Gastrocnemius medialis (tissue), 4 donors: ENCODE results near the gene ABCC3. TPM values are rescaled to one million over a fixed set of nuclear protein-coding genes. Genes with fewer than 3 reads are reported as not detected.
A peak's percentile ranks its signal among the peaks of the same experiment; 100 is the strongest.
"Not testable (repeated sequence)": the region's sequence is repeated elsewhere in the genome, so short reads cannot be mapped to it uniquely, and the experiment has no call there.

Experiments
- ATAC-seq, 2 donors: fragments of 150-250 bp; one replicate each; pipeline ENCODE4 v1.9.1; 2016
- DNase-seq, 2 donors: peaks; one replicate each; pipeline ENCODE4 v3.0.0-alpha.2; 2019
- H3K27ac ChIP-seq, 4 donors: fragments of 200-600 bp; sonication (generic); 1 replicate in 1 of 4; 2 replicates in 3 of 4; pipeline ENCODE4 v1.5.1; 2016 to 2018; ENCODE audit warnings: mild to moderate bottlenecking in 2 of 4, moderate library complexity in 1 of 4
- H3K27me3 ChIP-seq, 3 donors: fragments of 200-600 bp; sonication (generic) in 2 of 3; 1 replicate in 1 of 3; 2 replicates in 2 of 3; pipeline versions ENCODE4 v1.5.1 to v1.6.0; 2016 to 2019; ENCODE audit warnings: mild to moderate bottlenecking in 1 of 3, moderate library complexity in 1 of 3
- H3K36me3 ChIP-seq, 2 donors: fragments of 200-600 bp; sonication (generic) in 1 of 2; one replicate each; pipeline ENCODE4 v1.5.1; 2017 to 2018
- H3K4me1 ChIP-seq, 2 donors: fragments of 200-600 bp; sonication (generic) in 1 of 2; one replicate each; pipeline ENCODE4 v1.5.1; 2016 to 2017; ENCODE audit warnings: mild to moderate bottlenecking in 2 of 2
- H3K4me3 ChIP-seq, 4 donors: fragments of 200-600 bp; sonication (generic) in 3 of 4; 1 replicate in 1 of 4; 2 replicates in 3 of 4; pipeline ENCODE4 v1.5.1; 2016 to 2019; ENCODE audit warnings: mild to moderate bottlenecking in 2 of 4
- H3K9me3 ChIP-seq, 3 donors: fragments of 200-600 bp; sonication (generic) in 2 of 3; 1 replicate in 1 of 3; 2 replicates in 2 of 3; pipeline ENCODE4 v1.5.1; 2016 to 2019
- CTCF ChIP-seq, 5 experiments: fragments of 450-650 bp in 3 of 5; fragments of 200-600 bp in 2 of 5; sonication (generic) in 2 of 5; IDR thresholded peaks in 4 of 5; conservative IDR thresholded peaks in 1 of 5; 1 replicate in 4 of 5; 2 replicates in 1 of 5; pipeline ENCODE4 v1.5.1; 2016 to 2019; ENCODE audit warnings: antibody characterized with exemption in 5 of 5, mild to moderate bottlenecking in 3 of 5, moderate library complexity in 3 of 5
- POLR2A ChIP-seq, 2 donors: fragments of 450-650 bp; IDR thresholded peaks; one replicate each; pipeline ENCODE4 v1.6.1; 2017; ENCODE audit warnings: antibody characterized with exemption in 2 of 2, mild to moderate bottlenecking in 2 of 2, moderate library complexity in 2 of 2
- in situ Hi-C, 4 donors: fragments of 200-750 bp; cut with MboI; loops; one replicate each; pipeline versions ENCODE4 v1.15.0 to v1.8.0; 2017; ENCODE audit warnings: low sequenced_read_pairs in 4 of 4
- intact Hi-C: fragments of 100-400 bp; cut with DNase I; formaldehyde crosslinking; loops from one replicate; pipeline ENCODE4 v1.15.1; 2023; ENCODE audit warnings: low total_unique reads
- total RNA-seq, 4 donors: library from RNA; depleted of rRNA; stranded (reverse); fragments of >200 nt; gene quantifications; one replicate each; pipeline versions ENCODE4 v1.1.0 to v1.2.3, GENCODE V29; 2016

Gene ABCC3
- total RNA-seq, 4 donors from 2014 or later, result 0.51 to 1.3 (median 0.76) TPM

DNA sequence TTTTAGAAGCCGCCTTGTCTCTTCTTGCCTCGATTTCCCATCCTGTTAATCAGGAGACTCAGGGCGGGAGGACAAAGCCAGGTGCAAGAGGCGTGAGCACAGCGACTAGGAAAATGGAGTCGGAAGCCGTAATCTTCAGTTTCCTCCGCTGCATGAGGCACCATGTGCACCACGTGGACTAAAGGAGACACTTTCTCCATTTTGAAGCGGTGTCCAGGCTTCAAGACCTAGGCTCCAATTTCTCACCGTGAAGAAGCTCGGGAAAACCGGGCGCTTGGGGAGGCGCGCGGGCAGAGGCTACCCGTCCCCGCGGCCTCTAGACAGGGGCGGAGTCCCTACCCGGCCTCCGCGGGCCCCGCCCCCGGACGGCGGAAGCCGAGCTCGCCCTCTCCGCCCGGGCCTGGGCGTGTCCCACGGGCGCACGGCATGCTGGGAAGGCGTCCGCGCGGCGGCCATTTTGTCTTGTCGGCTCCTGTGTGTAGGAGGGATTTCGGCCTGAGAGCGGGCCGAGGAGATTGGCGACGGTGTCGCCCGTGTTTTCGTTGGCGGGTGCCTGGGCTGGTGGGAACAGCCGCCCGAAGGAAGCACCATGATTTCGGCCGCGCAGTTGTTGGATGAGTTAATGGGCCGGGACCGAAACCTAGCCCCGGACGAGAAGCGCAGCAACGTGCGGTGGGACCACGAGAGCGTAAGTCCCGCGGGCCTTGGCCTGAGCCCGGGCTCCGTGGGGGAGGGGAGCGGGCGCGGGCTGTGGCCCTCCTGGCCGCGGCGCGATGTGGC, 84.7 kb downstream of the ABCC3 start, which contains the start of gene LUC7L3:
Gene LUC7L3 (plus strand): TSS at position 460 of the 780 bp plus-strand sequence. CDS start 130 bp downstream, at position 590.
- H3K27ac ChIP-seq, result peak within 1 kb of the TSS; percentile 92 to 98 (median 97)
- no peak for TF ChIP-seq CTCF (IDR thresholded peaks at IDR 0.05 in 4 of 5, conservative IDR thresholded peaks at IDR 0.05 in 1 of 5)
- TF ChIP-seq POLR2A (IDR thresholded peaks at IDR 0.05), result peak; percentile 87 to 88
- peak; percentile 96 for ATAC-seq
- intact Hi-C loops, result loop anchor here (1.0 to 5.0 kb wide), 2 partner anchors 11 to 932 kb away; partner anchors contain the start of gene KAT7
- H3K9me3 ChIP-seq, result no peaks in the 10 kb centered on the region
- DNase-seq, result peak; percentile 91
- H3K36me3 ChIP-seq, result no peaks in the 10 kb centered on the region
- in situ Hi-C loops, result loop anchor here in 1 of 4 donors (25.0 kb wide), 1 partner anchor 932 kb away; the partner anchor contains the start of gene KAT7
- peaks cover 37 to 40% of the 10 kb centered on the region in 2 donors for H3K4me1 ChIP-seq
- no peaks in the 10 kb centered on the region for H3K27me3 ChIP-seq
- peak within 1 kb of the TSS; percentile 76 to 98 (median 84) for H3K4me3 ChIP-seq

DNA sequence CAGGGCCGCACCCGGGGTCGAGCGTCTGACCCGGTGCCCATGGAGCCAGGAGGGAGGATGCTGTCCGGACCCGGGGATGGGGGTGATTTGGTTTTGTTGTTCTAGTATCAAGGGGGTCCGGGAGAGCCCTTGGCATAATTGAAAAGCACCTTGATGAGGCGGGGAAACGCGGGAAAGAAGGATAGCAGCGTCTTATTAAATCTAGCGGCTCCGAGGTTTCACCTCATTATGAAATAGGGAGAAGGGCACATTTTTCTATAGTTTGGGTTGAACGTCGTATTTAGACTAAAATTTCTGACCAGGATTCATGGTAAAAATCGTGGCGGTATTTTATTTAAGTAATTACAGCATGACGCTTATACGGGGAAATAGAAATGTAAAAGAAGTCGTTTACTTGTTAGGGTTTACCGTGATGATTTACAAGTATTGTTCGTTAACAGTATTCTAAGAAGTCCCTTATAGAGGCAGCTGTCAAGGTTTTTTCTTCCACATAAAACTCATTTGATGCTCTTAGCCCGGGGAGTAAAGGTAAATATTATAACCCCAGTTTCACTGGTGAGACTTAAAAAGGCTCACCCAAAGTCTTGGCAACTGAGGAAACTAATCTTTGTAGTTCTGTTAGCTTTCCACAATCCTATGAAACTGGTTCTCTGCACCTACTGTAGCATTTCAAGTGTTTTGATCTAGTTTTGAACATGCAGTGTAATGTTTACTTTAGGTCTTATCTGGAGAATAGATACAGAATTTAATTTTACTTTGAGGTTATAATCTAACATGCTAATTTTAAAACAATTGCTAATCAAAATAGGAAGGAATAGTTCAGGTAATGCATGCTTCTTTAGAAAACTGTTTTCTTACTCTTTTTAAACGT, 85.5 kb downstream of the ABCC3 start:
- intact Hi-C loops, result loop anchor here (1.0 to 5.0 kb wide), 2 partner anchors 12 to 933 kb away; partner anchors contain the start of gene KAT7
- no peak for DNase-seq

DNA sequence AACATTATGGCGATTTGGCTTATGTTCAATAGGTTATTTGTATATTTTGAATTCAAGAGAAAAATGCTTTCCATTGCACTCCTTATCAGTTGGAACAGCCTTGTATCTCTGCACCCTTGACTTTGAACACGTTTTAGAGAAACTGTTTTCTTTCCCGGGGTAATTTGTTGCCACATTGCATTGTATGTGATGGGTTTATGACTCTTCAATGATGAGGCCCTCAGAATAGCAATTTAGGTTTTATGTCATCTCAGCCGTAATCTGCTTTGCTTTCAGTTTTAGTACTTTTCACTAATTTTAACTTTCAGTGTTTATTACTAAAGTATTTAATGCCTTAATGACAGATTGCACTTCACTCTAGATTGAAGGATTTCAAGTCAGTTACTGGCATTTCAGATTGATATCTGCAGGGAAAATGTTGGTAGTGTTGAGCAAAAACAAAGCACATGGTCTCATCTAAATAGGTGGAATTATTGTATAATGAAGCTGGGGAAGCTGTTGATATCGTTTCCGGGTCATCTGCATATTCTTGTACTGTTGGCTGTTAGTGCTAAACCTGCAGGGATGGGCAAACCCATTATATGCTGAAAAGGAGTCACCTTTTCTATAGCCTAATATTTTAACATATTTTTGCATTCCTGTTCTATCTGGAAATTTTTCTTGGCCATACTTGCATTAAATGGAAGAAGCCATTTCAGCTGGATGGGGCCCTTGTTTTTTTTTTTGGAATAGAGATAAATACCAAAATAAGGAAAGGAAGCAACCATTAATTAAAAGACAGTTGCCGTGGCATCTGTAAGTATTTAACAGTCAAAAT, 86.7 kb downstream of the ABCC3 start:
- Histone ChIP-seq H3K4me1 (peaks cover 55 to 59% of the 10 kb centered on the region in 2 donors), H3K9me3 (no peaks in the 10 kb centered on the region), H3K27me3 (no peaks in the 10 kb centered on the region), H3K27ac (peak overlapping the region; percentile 92 to 98 (median 97)), H3K36me3 (no peaks in the 10 kb centered on the region), H3K4me3 (peak overlapping the region; percentile 76 to 98 (median 84))
- intact Hi-C loops (no loop called here), in situ Hi-C loops (loop anchor here in 1 of 4 donors (25.0 kb wide), 1 partner anchor 934 kb away; the partner anchor contains the start of gene KAT7)
- no peak for DNase-seq
- ATAC-seq, result no peak
- TF ChIP-seq POLR2A (IDR thresholded peaks at IDR 0.05), result no peak
- no peak for TF ChIP-seq CTCF (IDR thresholded peaks at IDR 0.05 in 4 of 5, conservative IDR thresholded peaks at IDR 0.05 in 1 of 5)

More for the DNA sequence above, 85.5 kb downstream of the ABCC3 start:
- TF ChIP-seq POLR2A (IDR thresholded peaks at IDR 0.05), result no peak
- no peak for TF ChIP-seq CTCF (IDR thresholded peaks at IDR 0.05 in 4 of 5, conservative IDR thresholded peaks at IDR 0.05 in 1 of 5)
- no peaks in the 10 kb centered on the region for H3K9me3 ChIP-seq
- H3K27me3 ChIP-seq, result no peaks in the 10 kb centered on the region
- H3K4me1 ChIP-seq, result peaks cover 43 to 46% of the 10 kb centered on the region in 2 donors
- ATAC-seq, result no peak
- in situ Hi-C loops, result loop anchor here in 1 of 4 donors (25.0 kb wide), 1 partner anchor 933 kb away; the partner anchor contains the start of gene KAT7
- H3K4me3 ChIP-seq, result peak overlapping the region; percentile 76 to 98 (median 84)
- H3K27ac ChIP-seq, result peak overlapping the region; percentile 92 to 98 (median 97)
- H3K36me3 ChIP-seq, result no peaks in the 10 kb centered on the region

DNA sequence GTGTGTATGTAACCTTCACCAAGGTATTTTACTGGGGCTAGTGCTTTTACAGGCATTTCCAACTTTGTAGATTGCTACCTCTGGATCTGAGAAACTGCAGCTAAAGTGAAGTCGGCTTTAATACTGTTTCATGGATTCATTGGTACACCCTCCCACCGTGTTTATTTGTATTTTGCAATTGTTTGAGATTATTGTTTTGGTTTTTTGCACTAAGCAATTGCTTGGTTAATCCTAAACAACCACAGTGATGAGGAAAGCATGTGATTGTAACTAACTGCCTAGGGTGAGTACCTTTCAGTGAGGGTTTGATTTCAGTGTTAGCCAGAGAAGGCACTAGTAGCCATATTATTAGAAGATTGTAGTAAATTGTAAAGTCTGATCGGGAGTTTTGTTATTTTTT, 88.1 kb downstream of the ABCC3 start:
- intact Hi-C loops, result no loop called here
- in situ Hi-C loops, result loop anchor here in 1 of 4 donors (25.0 kb wide), 1 partner anchor 935 kb away; the partner anchor contains the start of gene KAT7
- H3K27me3 ChIP-seq, result no peaks in the 10 kb centered on the region
- no peaks in the 10 kb centered on the region for H3K9me3 ChIP-seq
- peak overlapping the region in 2 of 4 donors; percentile 14 to 35 for H3K4me3 ChIP-seq
- H3K4me1 ChIP-seq, result peaks cover 67 to 71% of the 10 kb centered on the region in 2 donors
- H3K36me3 ChIP-seq, result no peaks in the 10 kb centered on the region
- DNase-seq (no peak), ATAC-seq (no peak)
- H3K27ac ChIP-seq, result peak overlapping the region; percentile 2 to 97 (median 26)
- TF ChIP-seq CTCF (IDR thresholded peaks at IDR 0.05 in 4 of 5, conservative IDR thresholded peaks at IDR 0.05 in 1 of 5) (no peak), POLR2A (IDR thresholded peaks at IDR 0.05) (no peak)

DNA sequence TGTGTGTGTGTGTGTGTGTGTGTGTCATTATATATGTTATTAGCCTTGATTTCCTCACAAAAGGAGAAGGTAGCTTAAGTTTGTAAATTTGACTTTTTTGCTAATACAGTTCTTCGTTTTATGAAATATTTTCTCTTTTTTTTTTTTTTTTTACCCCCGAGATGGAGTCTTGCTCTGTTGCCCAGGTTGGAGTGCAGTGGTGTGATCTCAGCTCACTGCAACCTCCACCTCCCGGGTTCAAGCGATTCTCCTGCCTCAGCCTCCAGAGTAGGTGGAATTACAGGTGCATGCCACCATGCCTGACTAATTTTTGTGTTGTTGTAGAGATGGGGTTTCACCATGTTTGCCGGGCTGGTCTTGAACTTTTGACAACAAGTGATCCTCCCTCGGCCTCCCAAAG, 89.9 kb downstream of the ABCC3 start:
- H3K27me3 ChIP-seq, ATAC-seq, DNase-seq, H3K9me3 ChIP-seq, intact Hi-C loops, H3K4me3 ChIP-seq, H3K36me3 ChIP-seq: not testable (repeated sequence)
- in situ Hi-C loops, result loop anchor here in 1 of 4 donors (25.0 kb wide), 1 partner anchor 937 kb away; the partner anchor contains the start of gene KAT7
- peak overlapping the region in 2 of 4 donors; percentile 72 to 97 for H3K27ac ChIP-seq
- H3K4me1 ChIP-seq, result peaks cover 77 to 88% of the 10 kb centered on the region in 2 donors
